MG63 (cell line): ENCODE measurements around the gene OPA3. TPM values are rescaled to one million over a fixed set of nuclear protein-coding genes. Genes with fewer than 3 reads are reported as not detected.

Experiments
- DNase-seq: peaks from one replicate; pipeline ENCODE4 v3.0.0-alpha.2; 2020
- H3K27me3 ChIP-seq: fragments of 250-450 bp; sonication (Bioruptor Pico); 2 replicates; pipeline ENCODE4 v1.5.1; 2020; ENCODE audit warnings: mild to moderate bottlenecking, moderate library complexity
- H3K36me3 ChIP-seq: fragments of 250-450 bp; sonication (Bioruptor Pico); 2 replicates; pipeline ENCODE4 v1.5.1; 2020; ENCODE audit warnings: mild to moderate bottlenecking, moderate library complexity
- H3K4me3 ChIP-seq: fragments of 250-450 bp; sonication (Bioruptor Pico); 2 replicates; pipeline ENCODE4 v1.5.1; 2020; ENCODE audit warnings: mild to moderate bottlenecking, moderate library complexity
- H3K9me3 ChIP-seq: fragments of 250-450 bp; sonication (Bioruptor Pico); 2 replicates; pipeline ENCODE4 v1.5.1; 2020; ENCODE audit warnings: mild to moderate bottlenecking, moderate library complexity
- total RNA-seq: library from RNA; depleted of rRNA; stranded (reverse); fragments of >200 nt; shearing (Covaris generic); gene quantifications from 2 replicates; pipeline ENCODE4 v1.2.3, GENCODE V29; 2014; ENCODE audit warnings: low replicate concordance

Gene OPA3
- total RNA-seq, 1 experiment from 2014 or later, result 21.2 TPM

DNA sequence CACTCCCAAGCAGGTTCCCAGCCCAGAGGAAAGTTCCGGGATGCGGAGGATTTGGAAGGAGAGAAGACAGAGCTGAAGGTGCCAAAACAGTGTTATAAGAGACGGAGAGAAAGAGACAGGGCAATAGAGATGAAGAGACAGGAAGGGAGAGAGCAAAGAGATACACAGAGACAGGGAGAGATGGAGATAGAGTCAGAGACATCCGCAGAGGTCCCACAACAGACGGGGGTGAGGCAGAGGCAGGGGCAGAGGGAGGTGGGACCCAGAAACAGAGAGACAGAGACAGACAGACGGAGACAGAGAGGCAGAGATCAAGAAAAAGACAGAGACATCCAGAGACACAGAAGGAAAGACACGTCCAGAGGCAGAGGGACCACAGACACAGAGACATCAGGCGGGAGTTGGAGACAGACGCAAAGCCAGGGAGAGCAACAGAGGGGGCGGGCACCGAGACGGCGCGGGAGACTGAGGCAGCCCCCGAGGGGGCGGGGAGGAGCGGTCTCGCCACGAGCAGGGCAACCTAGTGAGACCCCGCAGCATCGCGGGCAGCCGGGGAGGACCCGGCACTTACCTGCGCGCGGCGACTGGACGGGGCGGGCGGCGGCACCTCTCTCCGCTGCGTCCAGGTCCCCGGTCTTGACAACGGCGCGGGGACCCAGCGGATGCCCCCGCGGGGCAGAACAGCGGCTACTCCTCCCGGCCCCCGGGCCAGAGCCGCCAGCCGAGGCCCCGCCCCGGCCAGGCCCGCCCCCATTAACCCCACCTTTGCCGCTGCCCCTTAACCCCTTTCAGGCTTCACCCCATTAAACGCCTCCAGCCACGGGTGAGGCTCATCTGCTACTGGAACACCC, 17.1 kb upstream of the OPA3 start, which contains the start of gene GPR4:
GPR4 (minus strand) TSS at position 689 of the 851 bp plus-strand sequence. CDS start 10,346 bp downstream, outside the sequence.
- no peak for DNase-seq
- H3K9me3 ChIP-seq, result no peaks in the 10 kb centered on the region
- peaks cover 21% of the 10 kb centered on the region for H3K27me3 ChIP-seq
- H3K36me3 ChIP-seq, result no peaks in the 10 kb centered on the region
- H3K4me3 ChIP-seq, result no peak within 1 kb of the TSS

DNA sequence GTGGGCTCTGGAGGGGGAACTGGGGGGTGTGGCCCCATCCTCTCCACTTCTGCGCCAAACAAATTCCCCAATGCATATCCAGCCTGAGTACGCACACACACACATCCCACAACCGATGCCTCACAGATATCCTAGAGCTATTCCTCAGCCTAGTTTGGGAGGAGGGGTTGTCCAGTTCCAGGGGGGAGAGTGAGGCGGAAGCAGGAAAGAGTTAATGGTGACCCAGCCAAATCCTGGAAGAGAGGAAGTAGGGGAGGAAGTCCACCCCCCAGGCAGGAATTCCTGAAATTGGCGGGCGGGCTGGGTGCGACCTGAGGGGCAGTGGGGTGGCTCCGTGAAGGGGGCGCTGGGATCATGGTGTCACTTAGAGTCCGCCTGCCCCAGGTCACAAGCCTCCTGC, 16.5 kb upstream of the OPA3 start:
- peaks cover 21% of the 10 kb centered on the region for H3K27me3 ChIP-seq
- no peak for DNase-seq

DNA sequence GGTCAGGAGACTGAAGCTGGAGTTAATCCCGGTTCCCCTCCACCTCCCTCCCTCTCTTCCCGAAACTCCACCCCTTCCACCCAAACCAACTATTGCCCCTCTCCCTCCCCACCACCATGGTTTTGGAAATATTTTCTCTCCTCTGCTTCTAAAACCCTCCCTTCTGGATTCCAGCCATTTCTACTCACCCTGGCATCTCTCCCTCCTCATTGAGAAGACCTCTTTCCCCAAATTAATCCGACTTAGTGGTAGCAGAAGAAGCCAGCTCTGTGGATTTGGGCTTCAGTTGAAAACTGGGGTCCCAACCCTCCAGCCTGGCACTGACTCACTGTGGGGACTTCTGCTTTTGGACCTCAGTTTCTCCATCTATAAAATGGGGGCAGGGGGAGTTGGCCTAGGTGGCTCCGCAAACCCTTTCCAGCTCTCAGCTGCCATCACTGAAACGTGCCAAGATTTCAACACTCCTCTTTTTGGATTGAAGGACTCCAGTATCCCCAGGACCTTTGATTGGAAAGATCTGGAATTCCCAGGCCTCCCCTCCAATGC, 15.8 kb upstream of the OPA3 start:
- DNase-seq, result no peak
- Histone ChIP-seq H3K4me3 (no peak overlapping the region), H3K27me3 (peaks cover 21% of the 10 kb centered on the region), H3K9me3 (no peaks in the 10 kb centered on the region), H3K36me3 (no peaks in the 10 kb centered on the region)

More for the DNA sequence above, 16.5 kb upstream of the OPA3 start:
- H3K4me3 ChIP-seq, result no peak overlapping the region
- no peaks in the 10 kb centered on the region for H3K9me3 ChIP-seq
- no peaks in the 10 kb centered on the region for H3K36me3 ChIP-seq

DNA sequence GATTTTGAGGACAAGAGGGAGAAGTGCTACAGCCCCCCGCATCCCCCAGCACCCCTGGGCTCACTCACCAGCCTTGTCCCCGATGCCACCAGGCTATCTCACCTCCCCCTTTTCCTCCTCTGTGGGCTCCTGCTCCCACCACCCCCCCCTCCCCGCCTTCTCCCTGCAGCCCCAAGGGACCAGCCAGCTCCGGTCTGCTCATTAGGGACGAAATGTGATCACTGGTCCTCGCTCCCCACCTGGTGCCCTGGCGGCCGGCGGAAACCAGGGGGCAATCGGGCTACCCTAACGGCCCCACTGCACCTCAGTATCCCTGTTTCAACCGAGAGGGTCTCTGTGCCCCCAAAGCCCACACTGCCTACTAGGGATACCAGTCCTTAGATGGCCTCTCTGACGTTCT, 14.7 kb upstream of the OPA3 start:
- no peak overlapping the region for H3K4me3 ChIP-seq
- H3K27me3 ChIP-seq, result peaks cover 21% of the 10 kb centered on the region
- no peaks in the 10 kb centered on the region for H3K36me3 ChIP-seq
- DNase-seq, result no peak
- H3K9me3 ChIP-seq, result no peaks in the 10 kb centered on the region

DNA sequence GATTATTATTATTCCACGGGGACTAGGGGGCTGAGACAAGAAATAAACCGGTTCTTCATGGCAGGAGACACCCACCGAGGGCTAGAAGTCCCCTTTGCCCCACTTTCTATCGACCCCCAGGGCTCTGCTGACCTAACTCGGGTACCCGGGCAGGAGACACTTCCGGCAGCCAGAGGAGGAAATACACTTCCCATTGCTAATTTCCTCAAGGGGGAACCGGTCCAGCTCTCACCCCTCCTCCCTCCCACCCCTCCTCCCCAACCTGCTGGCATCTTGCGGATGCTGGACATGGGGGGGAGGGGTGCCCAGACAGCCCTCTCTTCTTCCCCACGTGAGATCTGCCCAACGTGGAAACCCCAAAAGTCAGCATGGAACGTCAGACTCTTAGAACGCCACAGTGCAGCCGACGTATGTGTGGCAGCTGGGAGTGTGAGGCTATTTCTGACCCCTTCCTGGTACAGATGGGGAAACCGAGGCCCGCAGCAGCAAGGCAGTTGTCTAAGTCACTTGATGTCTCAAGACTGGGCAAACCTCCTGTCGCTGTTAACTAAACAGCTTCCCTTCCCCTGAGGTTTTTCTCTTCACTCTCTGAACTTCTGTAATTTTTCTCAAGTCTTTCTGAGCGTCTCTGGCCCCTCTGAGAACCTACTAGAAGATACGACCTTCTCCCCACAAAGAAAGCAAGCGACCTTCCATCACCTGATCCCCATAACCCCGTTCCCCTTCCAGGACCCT, 13.8 kb upstream of the OPA3 start:
- no peaks in the 10 kb centered on the region for H3K36me3 ChIP-seq
- no peak overlapping the region for H3K4me3 ChIP-seq
- DNase-seq, result no peak
- H3K9me3 ChIP-seq, result no peaks in the 10 kb centered on the region
- peaks cover 21% of the 10 kb centered on the region for H3K27me3 ChIP-seq

DNA sequence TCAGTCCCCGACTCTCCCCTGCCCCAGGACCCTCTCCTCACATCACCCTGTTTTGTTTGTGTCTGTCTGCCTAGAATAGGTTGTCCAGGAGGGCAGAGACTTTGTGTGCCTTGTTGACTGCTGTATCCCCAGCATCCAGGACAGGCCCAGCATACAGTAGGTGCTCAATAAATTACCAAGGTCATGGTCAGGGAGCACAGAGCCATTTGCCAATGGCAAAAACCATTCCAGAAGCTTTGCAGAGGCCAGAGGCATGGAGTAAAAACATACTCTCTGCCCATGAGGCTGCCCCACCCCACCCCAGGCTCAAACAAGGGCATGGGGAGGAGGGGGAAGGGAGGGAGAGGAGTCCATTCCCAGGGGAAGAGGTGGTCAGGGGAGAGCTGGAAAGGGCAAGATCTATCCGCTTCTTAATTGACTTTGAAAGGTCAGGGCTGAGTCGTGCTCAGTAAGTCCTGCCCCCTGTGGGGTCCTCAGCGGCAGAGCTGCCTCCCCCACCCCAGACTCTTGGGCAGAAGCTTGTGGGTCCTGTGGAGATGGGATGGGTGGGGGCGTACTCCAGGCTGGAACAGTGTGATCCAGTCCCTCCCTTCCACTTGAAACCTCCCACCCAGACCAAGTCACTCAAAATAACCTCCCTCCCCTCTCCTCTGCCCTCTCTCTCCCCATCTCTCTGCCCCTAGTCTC, 13.0 kb upstream of the OPA3 start:
- Histone ChIP-seq H3K36me3 (no peaks in the 10 kb centered on the region), H3K4me3 (no peak overlapping the region), H3K9me3 (no peaks in the 10 kb centered on the region), H3K27me3 (peaks cover 21% of the 10 kb centered on the region)
- no peak for DNase-seq

DNA sequence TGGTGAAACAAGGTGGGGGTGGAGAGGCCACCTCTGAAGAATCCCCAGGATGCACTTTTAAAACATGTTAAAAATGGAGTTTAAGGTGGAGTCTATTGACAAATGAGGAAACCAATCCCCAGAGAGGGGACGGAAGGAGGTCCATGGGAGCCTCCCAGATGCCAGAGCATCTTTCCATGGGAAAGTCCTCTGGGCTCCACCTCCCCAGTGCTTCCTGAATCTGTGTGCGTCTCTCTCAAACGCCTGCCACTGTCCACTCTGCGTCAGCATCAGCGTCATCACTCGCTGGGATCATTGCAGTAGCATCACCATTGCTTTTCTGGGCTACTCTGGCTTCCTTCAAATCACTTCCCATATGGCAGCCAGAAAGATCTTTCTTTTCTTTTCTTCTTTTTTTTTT, 11.2 kb upstream of the OPA3 start:
- H3K27me3 ChIP-seq, result peaks cover 13% of the 10 kb centered on the region; the same call in 1 of the 2 replicates
- no peak overlapping the region for H3K4me3 ChIP-seq
- H3K9me3 ChIP-seq, result no peaks in the 10 kb centered on the region
- H3K36me3 ChIP-seq, result no peaks in the 10 kb centered on the region
- DNase-seq, result no peak

DNA sequence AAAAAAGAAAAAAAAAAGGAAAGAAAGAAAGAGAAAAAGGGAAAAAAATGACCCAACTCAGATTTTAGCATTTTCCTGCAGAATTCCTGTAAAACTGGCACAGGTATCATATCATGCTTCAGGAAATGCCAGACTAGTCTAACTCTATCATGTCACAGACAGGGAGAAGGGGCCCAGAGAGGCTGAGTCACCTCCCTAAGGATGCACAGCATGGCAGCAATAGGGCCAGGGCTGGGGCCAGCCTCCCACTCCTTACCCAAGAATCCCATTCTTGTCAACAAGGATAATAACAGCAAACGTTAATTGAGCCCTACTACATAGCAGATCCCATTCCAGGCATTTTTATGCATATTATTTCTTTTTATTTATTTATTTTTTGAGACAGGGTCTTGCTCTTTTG, 8.9 kb upstream of the OPA3 start:
- H3K36me3 ChIP-seq, result no peaks in the 10 kb centered on the region
- no peak overlapping the region for H3K4me3 ChIP-seq
- peaks cover 3% of the 10 kb centered on the region; the same call in 1 of the 2 replicates for H3K27me3 ChIP-seq
- H3K9me3 ChIP-seq, result no peaks in the 10 kb centered on the region
- DNase-seq, result no peak

DNA sequence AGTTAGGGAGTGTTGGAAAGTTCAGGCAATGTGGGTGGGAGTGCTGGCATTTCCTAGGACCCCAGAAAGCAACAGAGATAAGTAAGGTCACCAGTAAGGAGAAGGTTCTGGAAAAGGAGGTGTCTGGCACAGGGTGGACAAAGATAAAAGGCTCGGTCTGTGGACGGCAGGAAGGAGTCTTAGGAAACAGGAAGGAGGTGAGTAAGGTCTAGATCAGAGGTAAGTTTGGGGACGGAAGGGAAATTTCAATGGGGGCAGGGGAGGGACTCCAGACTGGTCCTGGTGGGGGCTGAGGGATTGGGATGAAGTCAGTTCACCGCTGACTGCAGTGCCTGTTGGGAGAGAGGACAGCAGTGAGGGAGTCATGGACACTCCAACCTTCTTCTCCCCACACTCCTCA, 7.8 kb upstream of the OPA3 start:
- Histone ChIP-seq H3K27me3 (no peaks in the 10 kb centered on the region; the same call in 1 of the 2 replicates), H3K36me3 (no peaks in the 10 kb centered on the region), H3K9me3 (no peaks in the 10 kb centered on the region), H3K4me3 (no peak overlapping the region)
- no peak for DNase-seq

DNA sequence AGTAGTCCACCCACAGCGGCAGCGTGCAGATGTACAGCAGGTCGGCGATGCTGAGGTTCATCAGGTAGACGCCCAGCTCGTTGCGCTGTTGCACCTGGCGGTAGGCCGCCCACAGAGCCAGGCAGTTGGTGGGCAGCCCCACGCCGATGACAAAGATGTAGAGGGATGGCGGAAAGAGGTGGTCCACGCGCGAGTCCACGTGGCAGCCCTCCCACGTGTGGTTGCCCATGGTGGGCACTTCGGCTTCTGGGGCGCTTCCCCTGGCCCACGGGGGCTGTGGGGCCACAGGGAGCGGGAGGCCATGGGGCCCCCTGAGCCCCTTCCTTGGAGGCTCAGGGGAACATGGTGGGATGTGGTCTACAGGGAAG, 7.0 kb upstream of the OPA3 start:
- Histone ChIP-seq H3K4me3 (no peak overlapping the region), H3K36me3 (no peaks in the 10 kb centered on the region), H3K27me3 (no peaks in the 10 kb centered on the region; the same call in 1 of the 2 replicates), H3K9me3 (no peaks in the 10 kb centered on the region)
- DNase-seq, result no peak

DNA sequence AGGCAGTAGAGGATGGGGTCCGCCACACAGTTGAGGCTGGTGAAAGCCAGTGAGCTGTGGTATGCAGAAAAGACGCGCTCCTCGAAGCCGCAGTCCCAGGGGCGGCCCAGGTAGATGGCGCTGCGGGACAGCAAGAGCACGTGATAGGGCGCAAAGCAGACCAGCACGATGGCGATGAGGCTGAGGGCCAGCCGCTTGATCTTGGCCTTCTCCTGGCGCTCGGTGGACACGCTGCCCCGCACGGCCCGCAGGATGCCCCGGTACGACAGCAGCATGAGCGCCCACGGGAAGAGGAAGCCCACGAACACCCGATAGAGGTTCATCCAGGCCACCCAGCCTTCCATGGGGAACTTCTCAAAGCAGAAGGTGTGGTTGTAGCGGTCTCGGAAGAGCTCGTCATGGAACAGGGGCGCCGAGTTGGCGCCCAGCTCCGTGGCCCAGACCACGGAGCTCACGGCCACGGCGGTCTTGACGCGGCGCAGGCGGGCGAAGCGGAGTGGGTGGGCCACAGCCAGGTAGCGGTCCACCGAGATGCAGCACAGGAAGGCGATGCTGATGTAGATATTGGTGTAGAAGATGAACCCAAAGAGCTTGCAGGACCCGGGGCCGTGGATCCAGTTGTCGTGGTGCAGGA, 6.5 kb upstream of the OPA3 start:
- DNase-seq, result no peak
- Histone ChIP-seq H3K36me3 (no peaks in the 10 kb centered on the region), H3K27me3 (no peaks in the 10 kb centered on the region), H3K4me3 (no peak overlapping the region), H3K9me3 (no peaks in the 10 kb centered on the region)

DNA sequence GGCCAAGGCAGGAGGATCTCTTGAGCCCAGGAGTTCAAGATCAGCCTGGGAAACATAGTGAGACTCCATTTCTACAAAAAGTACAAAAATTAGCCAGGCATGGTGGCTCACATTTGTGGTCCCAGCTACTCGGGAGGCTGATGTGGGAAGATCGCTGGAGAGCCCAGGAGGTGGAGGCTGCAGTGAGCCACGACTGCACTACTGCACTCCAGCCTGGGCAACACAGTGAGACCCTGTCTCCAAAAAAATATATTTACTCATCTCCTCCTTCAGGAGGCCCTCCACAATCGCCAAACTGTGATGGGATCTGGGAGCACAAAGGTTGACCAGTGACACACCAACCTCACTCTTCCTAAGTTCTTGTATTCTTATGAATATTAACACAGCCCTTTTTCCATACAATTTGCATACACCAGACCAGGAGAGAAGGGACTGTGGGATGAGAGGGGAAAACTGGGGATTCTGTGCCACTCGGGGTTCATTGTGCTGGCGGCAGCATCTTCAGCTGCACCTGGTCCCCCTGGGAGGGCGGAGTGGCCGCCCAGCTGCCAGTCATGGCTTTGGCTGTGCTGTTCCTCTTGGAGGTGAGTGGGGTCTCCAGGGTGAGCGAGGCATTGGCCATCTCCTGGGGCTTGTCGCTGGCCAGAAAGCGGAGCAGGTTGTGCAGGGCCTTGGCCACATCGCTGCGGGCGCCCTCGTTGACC, 5.8 kb upstream of the OPA3 start:
- DNase-seq, result no peak
- Histone ChIP-seq H3K4me3 (no peak overlapping the region), H3K27me3 (no peaks in the 10 kb centered on the region), H3K9me3 (no peaks in the 10 kb centered on the region), H3K36me3 (no peaks in the 10 kb centered on the region)

DNA sequence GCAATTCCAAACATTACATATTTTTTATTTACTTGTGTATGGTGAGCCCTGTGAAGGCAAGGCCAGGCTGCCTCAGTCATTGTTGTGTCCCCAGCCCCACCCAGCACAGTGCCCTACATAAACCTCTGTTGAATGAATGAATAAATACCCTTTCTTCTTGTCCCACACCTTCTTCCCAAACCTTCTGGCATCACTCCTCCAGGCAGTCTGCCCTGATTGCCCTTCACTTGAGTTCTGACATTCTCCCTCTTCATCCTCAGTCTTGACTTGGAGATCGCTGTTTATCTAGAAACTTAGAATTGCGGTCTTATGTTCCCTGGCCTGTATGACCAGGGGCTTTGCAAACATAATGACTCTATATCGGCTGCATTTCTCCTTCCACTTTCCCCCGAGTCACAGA, 5.2 kb upstream of the OPA3 start:
- Histone ChIP-seq H3K27me3 (no peaks in the 10 kb centered on the region), H3K36me3 (no peaks in the 10 kb centered on the region), H3K9me3 (no peaks in the 10 kb centered on the region), H3K4me3 (no peak overlapping the region)
- DNase-seq, result no peak

DNA sequence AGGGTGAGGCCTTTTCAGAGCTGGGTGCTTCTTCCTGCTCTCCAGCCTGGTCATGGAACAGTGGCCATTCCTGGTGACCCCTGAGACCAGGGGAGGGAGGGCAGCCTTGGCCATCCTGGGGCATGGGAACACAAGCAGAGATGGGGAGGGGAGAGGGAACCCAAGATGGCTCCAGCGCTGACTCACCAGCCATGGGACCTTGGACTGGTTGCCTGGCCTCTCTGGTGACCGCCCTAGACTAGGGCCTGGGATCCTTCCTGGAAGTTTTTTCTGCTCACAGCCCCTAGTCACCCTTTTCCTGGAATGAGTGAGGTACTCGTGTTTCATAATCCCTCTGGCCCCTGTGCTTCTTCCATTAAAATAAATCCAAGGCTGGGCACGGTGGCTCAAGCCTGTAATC, 3.3 kb upstream of the OPA3 start:
- H3K9me3 ChIP-seq, result no peaks in the 10 kb centered on the region
- no peaks in the 10 kb centered on the region for H3K27me3 ChIP-seq
- 0 out of 2 replicates have a peak, but pooled peaks cover 3% of the 10 kb centered on the region for H3K36me3 ChIP-seq
- no peak for DNase-seq
- H3K4me3 ChIP-seq, result no peak overlapping the region

DNA sequence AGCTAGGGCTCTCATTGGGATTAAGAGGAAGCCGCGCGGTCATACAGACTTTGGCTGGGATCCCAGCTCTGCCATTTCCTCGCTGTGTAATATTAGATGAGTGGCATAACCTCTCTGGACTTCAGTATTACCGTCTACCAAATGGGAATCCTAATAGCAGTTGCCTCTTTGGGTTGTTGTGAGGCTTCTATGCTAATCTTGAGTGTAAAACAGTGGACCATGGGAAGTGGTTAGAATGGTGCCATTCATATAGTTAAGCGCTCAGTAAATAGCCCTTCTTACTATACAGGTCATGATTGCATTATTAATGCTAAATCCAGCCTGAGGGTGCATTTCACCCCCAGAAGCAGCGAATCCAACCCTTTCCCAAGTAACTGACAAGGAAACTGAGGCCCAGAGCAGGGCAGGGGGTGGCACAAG, 566 bp upstream of the OPA3 start:
- DNase-seq, result no peak
- Histone ChIP-seq H3K9me3 (no peaks in the 10 kb centered on the region), H3K27me3 (no peaks in the 10 kb centered on the region), H3K36me3 (peaks cover 5% of the 10 kb centered on the region; the same call in 1 of the 2 replicates), H3K4me3 (peak overlapping the region; percentile 81)

DNA sequence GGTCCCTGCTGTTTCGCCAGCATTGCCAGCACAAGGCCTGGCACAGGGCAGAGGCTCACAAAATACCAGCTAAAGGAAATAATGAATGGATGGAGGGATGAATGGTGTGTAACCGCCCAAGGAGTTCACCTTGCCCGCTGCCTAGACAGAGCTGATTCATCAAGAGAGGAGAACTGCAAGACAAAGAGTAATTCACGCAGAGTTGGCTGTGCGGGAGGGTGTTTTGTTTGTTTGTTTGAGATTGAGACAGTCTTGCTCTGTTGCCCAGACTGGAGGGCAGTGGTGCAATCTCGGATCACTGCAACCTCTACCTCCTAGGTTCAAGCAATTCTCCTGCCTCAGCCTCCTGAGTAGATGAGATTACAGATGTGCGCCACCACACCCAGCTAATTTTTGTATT, 3.0 kb downstream of the OPA3 start:
- H3K4me3 ChIP-seq, result no peak overlapping the region
- no peak for DNase-seq
- peaks cover 5% of the 10 kb centered on the region for H3K36me3 ChIP-seq
- no peaks in the 10 kb centered on the region for H3K27me3 ChIP-seq
- H3K9me3 ChIP-seq, result no peaks in the 10 kb centered on the region
